ENCODE results near the gene YEATS4. TPM values are rescaled to one million over a fixed set of nuclear protein-coding genes. Genes with fewer than 3 reads are reported as not detected.

Gene YEATS4
- total and polyA plus RNA-seq, 2 experiments from 2014 or later: 16.2 to 58.2 TPM

DNA sequence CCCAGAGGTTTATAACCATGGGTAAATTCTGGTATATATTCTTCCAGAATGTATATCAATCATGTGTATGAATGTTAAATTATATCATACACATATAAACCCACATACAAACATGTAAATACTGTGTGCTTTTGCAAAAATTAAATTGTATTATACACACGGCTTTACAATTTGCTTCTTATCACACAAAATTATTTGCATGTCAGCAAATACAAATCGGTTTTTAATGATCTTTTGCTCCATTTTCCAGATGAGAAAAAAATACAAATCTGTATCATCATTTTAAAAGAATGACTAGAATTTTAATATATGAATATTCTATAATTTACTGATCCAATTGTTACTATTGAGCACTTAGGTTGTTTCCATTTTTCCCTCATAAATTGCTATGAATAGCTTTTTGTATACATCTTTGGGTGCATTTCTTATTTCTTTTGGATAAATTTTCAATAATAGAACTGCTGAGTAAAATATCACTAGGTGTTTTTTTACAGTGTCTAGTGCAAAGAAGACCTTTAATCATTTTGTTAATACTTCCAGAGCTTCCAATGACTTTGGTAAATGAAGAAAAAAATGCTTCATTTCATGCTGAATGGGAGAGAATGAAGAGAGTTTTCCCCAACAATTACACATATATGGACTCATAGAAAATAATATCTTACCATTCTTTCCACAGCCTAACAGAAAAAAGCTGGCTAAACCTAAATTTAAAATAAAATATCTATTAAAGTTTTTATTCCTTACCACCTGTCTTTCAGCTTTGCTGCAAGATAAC is 7.9 kb upstream of the YEATS4 start:
- TF ChIP-seq EZH2 (IDR thresholded peaks at IDR 0.05; ENCODE audit: borderline replicate concordance) (no peak), EZH2phosphoT487 (IDR thresholded peaks at IDR 0.05; ENCODE audit: low read depth, severe bottlenecking, unreplicated experiment) (no peak)
- TF ChIP-seq, protein P1, sequence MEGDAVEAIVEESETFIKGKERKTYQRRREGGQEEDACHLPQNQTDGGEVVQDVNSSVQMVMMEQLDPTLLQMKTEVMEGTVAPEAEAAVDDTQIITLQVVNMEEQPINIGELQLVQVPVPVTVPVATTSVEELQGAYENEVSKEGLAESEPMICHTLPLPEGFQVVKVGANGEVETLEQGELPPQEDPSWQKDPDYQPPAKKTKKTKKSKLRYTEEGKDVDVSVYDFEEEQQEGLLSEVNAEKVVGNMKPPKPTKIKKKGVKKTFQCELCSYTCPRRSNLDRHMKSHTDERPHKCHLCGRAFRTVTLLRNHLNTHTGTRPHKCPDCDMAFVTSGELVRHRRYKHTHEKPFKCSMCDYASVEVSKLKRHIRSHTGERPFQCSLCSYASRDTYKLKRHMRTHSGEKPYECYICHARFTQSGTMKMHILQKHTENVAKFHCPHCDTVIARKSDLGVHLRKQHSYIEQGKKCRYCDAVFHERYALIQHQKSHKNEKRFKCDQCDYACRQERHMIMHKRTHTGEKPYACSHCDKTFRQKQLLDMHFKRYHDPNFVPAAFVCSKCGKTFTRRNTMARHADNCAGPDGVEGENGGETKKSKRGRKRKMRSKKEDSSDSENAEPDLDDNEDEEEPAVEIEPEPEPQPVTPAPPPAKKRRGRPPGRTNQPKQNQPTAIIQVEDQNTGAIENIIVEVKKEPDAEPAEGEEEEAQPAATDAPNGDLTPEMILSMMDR (IDR thresholded peaks at IDR 0.05; ENCODE audit: poor library complexity): no peak
- 87% methylated on average over 2 of the region's 2 CpGs for WGBS (ENCODE audit: low lambda C conversion rate, missing lambda C conversion rate)
- H3K4me3 ChIP-seq: no peak overlapping the region

DNA sequence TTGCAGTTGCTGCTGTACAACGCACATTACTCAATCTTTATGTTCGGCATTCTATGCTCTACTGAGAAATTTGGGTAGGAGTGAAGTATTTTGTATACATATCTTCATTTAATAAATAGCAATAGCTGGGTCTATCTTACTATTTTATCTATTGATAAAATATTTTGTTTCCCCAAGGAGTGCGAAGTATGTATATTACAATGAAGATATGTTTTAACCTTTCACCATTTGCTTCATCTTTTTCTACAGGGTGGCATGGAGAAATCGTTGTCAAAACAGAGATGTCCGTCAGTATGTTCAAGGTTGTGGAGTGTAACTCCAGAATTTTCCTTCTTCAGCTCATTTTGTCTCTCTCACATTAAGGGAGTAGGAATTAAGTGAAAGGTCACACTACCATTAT is 6.6 kb upstream of the YEATS4 start:
- no peaks in the 10 kb centered on the region for H3K79me2 ChIP-seq
- H3K4me1 ChIP-seq (ENCODE audit: insufficient read depth): no peaks in the 10 kb centered on the region

More for the DNA sequence above, 7.9 kb upstream of the YEATS4 start:
- no peaks in the 10 kb centered on the region for H3K36me3 ChIP-seq (replicated peaks; ENCODE audit: insufficient read depth, low read depth)
- H3K4me1 ChIP-seq (ENCODE audit: insufficient read depth): no peaks in the 10 kb centered on the region
- H3K79me2 ChIP-seq: no peaks in the 10 kb centered on the region
- no peak overlapping the region for H3K27ac ChIP-seq
- H3K4me2 ChIP-seq: no peak overlapping the region
- H4K20me1 ChIP-seq (ENCODE audit: insufficient read depth, poor library complexity, severe bottlenecking): no peaks in the 10 kb centered on the region
- no peak for DNase-seq (ENCODE audit: low spot score)
- H3K27me3 ChIP-seq: no peaks in the 10 kb centered on the region
- H3K9me2 ChIP-seq (replicated peaks; ENCODE audit: insufficient read depth): no peaks in the 10 kb centered on the region
- H2AFZ ChIP-seq: no peak overlapping the region
- no peaks in the 10 kb centered on the region for H3K9me3 ChIP-seq (ENCODE audit: low read depth)

DNA sequence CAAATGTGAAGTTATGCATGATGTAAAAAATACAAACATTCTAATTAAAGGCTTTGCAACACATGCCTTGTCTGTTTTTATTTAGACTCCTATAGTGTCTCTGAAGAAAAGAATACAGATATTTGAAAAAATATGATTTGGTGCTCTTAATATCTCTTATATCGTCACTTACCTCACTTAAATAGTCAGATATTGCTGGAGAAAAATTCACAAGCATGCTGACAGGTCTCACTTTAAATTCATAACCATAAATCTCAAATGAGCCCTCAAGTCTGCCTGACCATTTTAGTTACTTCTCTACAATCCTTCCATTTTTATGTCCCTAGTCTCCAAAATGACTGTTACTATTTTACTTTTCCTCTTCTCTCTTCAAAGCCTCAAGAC is 5.4 kb upstream of the YEATS4 start:
- Histone ChIP-seq H3K4me3 (no peak overlapping the region), H3K27ac (no peak overlapping the region), H3K9me3 (ENCODE audit: low read depth) (no peaks in the 10 kb centered on the region), H3K36me3 (replicated peaks; ENCODE audit: insufficient read depth, low read depth) (no peaks in the 10 kb centered on the region), H3K4me1 (ENCODE audit: insufficient read depth) (no peaks in the 10 kb centered on the region), H3K9me2 (replicated peaks; ENCODE audit: insufficient read depth) (no peaks in the 10 kb centered on the region), H3K4me2 (no peak overlapping the region), H2AFZ (no peak overlapping the region), H4K20me1 (ENCODE audit: insufficient read depth, poor library complexity, severe bottlenecking) (no peaks in the 10 kb centered on the region), H3K79me2 (no peaks in the 10 kb centered on the region), H3K27me3 (no peaks in the 10 kb centered on the region)
- no peak for DNase-seq (ENCODE audit: low spot score)
- no peak for TF ChIP-seq EZH2phosphoT487 (IDR thresholded peaks at IDR 0.05; ENCODE audit: low read depth, severe bottlenecking, unreplicated experiment)
- TF ChIP-seq EZH2 (IDR thresholded peaks at IDR 0.05; ENCODE audit: borderline replicate concordance): no peak
- TF ChIP-seq, protein P1 (IDR thresholded peaks at IDR 0.05; ENCODE audit: poor library complexity): no peak
- 81% methylated on average over 1 of the region's 1 CpG for WGBS (ENCODE audit: low lambda C conversion rate, missing lambda C conversion rate)

More for the DNA sequence above, 6.6 kb upstream of the YEATS4 start:
- no peak overlapping the region for H3K4me2 ChIP-seq
- H3K4me3 ChIP-seq: no peak overlapping the region
- no peaks in the 10 kb centered on the region for H3K9me3 ChIP-seq (ENCODE audit: low read depth)
- WGBS (ENCODE audit: low lambda C conversion rate, missing lambda C conversion rate): 98% methylated on average over 5 of the region's 5 CpGs
- no peak for TF ChIP-seq EZH2phosphoT487 (IDR thresholded peaks at IDR 0.05; ENCODE audit: low read depth, severe bottlenecking, unreplicated experiment)
- no peak for TF ChIP-seq EZH2 (IDR thresholded peaks at IDR 0.05; ENCODE audit: borderline replicate concordance)
- TF ChIP-seq, protein P1 (IDR thresholded peaks at IDR 0.05; ENCODE audit: poor library complexity): no peak
- H4K20me1 ChIP-seq (ENCODE audit: insufficient read depth, poor library complexity, severe bottlenecking): no peaks in the 10 kb centered on the region
- DNase-seq (ENCODE audit: low spot score): no peak
- no peaks in the 10 kb centered on the region for H3K9me2 ChIP-seq (replicated peaks; ENCODE audit: insufficient read depth)
- no peaks in the 10 kb centered on the region for H3K36me3 ChIP-seq (replicated peaks; ENCODE audit: insufficient read depth, low read depth)
- H3K27me3 ChIP-seq: no peaks in the 10 kb centered on the region
- no peak overlapping the region for H2AFZ ChIP-seq
- no peak overlapping the region for H3K27ac ChIP-seq
